GM12864 (cell line): ENCODE data around the gene TRIOBP.

ENCODE experiments used
- DNase-seq: peaks from one replicate; pipeline ENCODE4 v3.0.0-alpha.2; 2011; ENCODE audit warnings: low read depth
- H3K4me3 ChIP-seq: 2 replicates; pipeline ENCODE4 v1.5.1; 2011; ENCODE audit warnings: mild to moderate bottlenecking, low read depth, low read length, control low read depth
- CTCF ChIP-seq: IDR thresholded peaks from 2 replicates; pipeline ENCODE4 v1.5.1; 2011; ENCODE audit warnings: low read depth, mild to moderate bottlenecking, moderate library complexity, low read length, control low read depth, inconsistent platforms; ENCODE audit errors: missing control alignments

TRIOBP gene

GRCh38 chr22:37781434-37782059 is 84.7 kb downstream of the TRIOBP start:
- DNase-seq, result no peak
- TF ChIP-seq CTCF, result no peak
- no peak overlapping the region for H3K4me3 ChIP-seq

- TF ChIP-seq CTCF, result no peak
- no peak for DNase-seq
Measured at GRCh38 chr22:37782340-37783168, 85.7 kb downstream of the TRIOBP start.

GRCh38 chr22:37784829-37785495 is 88.1 kb downstream of the TRIOBP start:
- H3K4me3 ChIP-seq, result no peak overlapping the region
- DNase-seq, result no peak
- TF ChIP-seq CTCF, result no peak

More at GRCh38 chr22:37782340-37783168, 85.7 kb downstream of the TRIOBP start:
- H3K4me3 ChIP-seq, result no peak overlapping the region

- H3K4me3 ChIP-seq, result no peak overlapping the region
- TF ChIP-seq CTCF, result no peak
- no peak for DNase-seq
Measured at GRCh38 chr22:37790234-37790633, 93.4 kb downstream of the TRIOBP start.

- DNase-seq, result no peak
- no peak overlapping the region for H3K4me3 ChIP-seq
- TF ChIP-seq CTCF, result no peak
Measured at GRCh38 chr22:37792494-37792893, 95.6 kb downstream of the TRIOBP start.

GRCh38 chr22:37794376-37794775 is 97.5 kb downstream of the TRIOBP start:
- no peak for DNase-seq
- TF ChIP-seq CTCF, result no peak
- no peak overlapping the region for H3K4me3 ChIP-seq
